Measurements from ENCODE around the gene PDGFRB.

DNA sequence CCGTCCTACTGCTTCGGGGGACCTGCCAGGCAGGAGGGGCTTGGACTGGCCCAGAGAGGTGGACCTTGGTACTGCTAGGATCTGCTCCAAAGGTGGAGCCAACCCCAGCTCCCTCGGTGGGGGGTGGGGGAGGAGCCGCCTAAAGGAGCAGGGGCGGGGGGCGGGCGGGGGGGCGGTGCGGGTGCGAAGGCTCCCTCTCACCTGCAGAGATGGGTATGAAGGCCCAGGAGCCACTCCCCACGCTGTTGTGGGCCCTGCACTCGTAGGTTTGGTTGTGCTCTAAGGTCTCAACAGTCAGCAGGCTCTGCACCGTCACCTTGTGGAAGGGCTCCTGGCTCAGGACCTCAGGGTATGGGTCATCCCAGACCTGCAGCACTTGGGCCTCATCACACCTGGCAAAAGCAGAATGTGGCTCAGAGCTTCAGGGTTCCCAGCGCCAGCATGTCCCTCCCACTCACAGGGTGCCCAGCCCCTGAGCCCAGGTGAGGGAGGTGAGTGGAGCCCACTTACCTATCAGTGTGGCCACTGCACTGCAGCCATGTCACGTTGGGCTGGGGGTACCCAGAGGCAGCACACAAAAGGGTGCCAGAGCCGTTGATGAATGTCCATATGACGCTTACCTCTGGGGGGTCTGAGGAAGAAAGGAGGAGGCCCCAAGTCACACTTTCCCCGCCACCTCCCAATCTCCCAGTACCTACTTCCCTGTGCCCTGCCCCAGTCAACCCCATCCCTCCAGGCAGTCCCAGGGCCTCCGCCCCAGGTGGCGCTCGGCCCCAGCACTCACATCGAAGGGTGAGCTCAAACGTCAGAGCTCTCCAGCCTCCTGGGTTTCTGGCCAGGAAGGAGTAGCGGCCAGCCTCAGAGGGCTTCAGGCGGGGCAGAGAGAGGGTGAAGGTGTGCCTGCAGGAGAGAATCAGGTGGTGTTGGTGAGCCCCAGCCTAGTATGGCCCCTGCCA is 85.7 kb downstream of the PDGFRB start:
- TF ChIP-seq, protein P1, sequence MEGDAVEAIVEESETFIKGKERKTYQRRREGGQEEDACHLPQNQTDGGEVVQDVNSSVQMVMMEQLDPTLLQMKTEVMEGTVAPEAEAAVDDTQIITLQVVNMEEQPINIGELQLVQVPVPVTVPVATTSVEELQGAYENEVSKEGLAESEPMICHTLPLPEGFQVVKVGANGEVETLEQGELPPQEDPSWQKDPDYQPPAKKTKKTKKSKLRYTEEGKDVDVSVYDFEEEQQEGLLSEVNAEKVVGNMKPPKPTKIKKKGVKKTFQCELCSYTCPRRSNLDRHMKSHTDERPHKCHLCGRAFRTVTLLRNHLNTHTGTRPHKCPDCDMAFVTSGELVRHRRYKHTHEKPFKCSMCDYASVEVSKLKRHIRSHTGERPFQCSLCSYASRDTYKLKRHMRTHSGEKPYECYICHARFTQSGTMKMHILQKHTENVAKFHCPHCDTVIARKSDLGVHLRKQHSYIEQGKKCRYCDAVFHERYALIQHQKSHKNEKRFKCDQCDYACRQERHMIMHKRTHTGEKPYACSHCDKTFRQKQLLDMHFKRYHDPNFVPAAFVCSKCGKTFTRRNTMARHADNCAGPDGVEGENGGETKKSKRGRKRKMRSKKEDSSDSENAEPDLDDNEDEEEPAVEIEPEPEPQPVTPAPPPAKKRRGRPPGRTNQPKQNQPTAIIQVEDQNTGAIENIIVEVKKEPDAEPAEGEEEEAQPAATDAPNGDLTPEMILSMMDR (IDR thresholded peaks at IDR 0.05; ENCODE audit: low read depth, low read length): no peak
- TF ChIP-seq EZH2phosphoT487 (IDR thresholded peaks at IDR 0.05; ENCODE audit: low read depth): no peak
